DOHH2 (cell line): ENCODE results near the gene ABCA1.

Experiments
- H3F3A ChIP-seq: fragments of 200-600 bp; sonication (generic), shearing (Covaris generic); 2 replicates; pipeline ENCODE4 v1.6.0; 2016; ENCODE audit warnings: antibody characterized with exemption, mild to moderate bottlenecking; ENCODE audit not compliant: control insufficient read depth, insufficient read depth
- H3K27ac ChIP-seq: fragments of 200-600 bp; sonication (generic); 2 replicates; pipeline ENCODE4 v1.5.1; 2014; ENCODE audit warnings: low read depth, mild to moderate bottlenecking, low read length, moderate library complexity
- H3K27me3 ChIP-seq: fragments of 200-600 bp; sonication (generic); 2 replicates; pipeline ENCODE4 v1.6.1; 2014; ENCODE audit warnings: mild to moderate bottlenecking, low read length, mixed read lengths; ENCODE audit not compliant: control insufficient read depth
- H3K36me3 ChIP-seq: fragments of 200-600 bp; sonication (generic); 2 replicates; pipeline ENCODE4 v1.6.1; 2014; ENCODE audit warnings: mild to moderate bottlenecking, low read length, moderate library complexity, mixed read lengths; ENCODE audit not compliant: control insufficient read depth
- H3K4me1 ChIP-seq: fragments of 200-600 bp; sonication (generic); 2 replicates; pipeline ENCODE4 v1.6.1; 2014; ENCODE audit warnings: mild to moderate bottlenecking, low read length, mixed read lengths; ENCODE audit not compliant: control insufficient read depth
- H3K4me2 ChIP-seq: fragments of 200-600 bp; sonication (generic); 2 replicates; pipeline ENCODE4 v1.6.0; 2014; ENCODE audit warnings: mild to moderate bottlenecking, low read length, moderate library complexity
- H3K4me3 ChIP-seq: fragments of 200-600 bp; sonication (generic); 2 replicates; pipeline ENCODE4 v1.5.1; 2014; ENCODE audit warnings: mild to moderate bottlenecking, low read length, mixed read lengths
- H3K79me2 ChIP-seq: fragments of 200-600 bp; sonication (generic); 2 replicates; pipeline ENCODE4 v1.6.1; 2014; ENCODE audit warnings: mild to moderate bottlenecking, low read length, mixed read lengths; ENCODE audit not compliant: control insufficient read depth
- H3K9me2 ChIP-seq: fragments of 200-600 bp; sonication (generic); replicated peaks from 2 replicates; pipeline ENCODE4 v1.6.1; 2014; ENCODE audit warnings: mild to moderate bottlenecking, low read length, mixed read lengths; ENCODE audit not compliant: control insufficient read depth
- H3K9me3 ChIP-seq: fragments of 200-600 bp; sonication (generic); 2 replicates; pipeline ENCODE4 v1.6.1; 2014; ENCODE audit warnings: antibody characterized with exemption, low read length, mixed read lengths; ENCODE audit not compliant: control insufficient read depth, insufficient read depth
- H4K20me1 ChIP-seq: fragments of 200-600 bp; sonication (generic); 2 replicates; pipeline ENCODE4 v1.6.0; 2014; ENCODE audit warnings: low read depth, mild to moderate bottlenecking, antibody characterized with exemption, low read length, moderate library complexity; ENCODE audit not compliant: control insufficient read depth, insufficient read depth
- EZH2phosphoT487 ChIP-seq: fragments of 200-600 bp; sonication (generic); IDR thresholded peaks from 2 replicates; pipeline ENCODE4 v1.6.1; 2017; ENCODE audit warnings: borderline replicate concordance, mild to moderate bottlenecking, antibody characterized with exemption, low read length, moderate library complexity, mixed read lengths
- TF ChIP-seq, protein P1 (sequence below): fragments of 200-600 bp; sonication (generic); IDR thresholded peaks from one replicate; pipeline ENCODE4 v1.5.1; 2014; ENCODE audit warnings: antibody characterized with exemption, mild to moderate bottlenecking, low read depth, low read length; ENCODE audit not compliant: poor library complexity, severe bottlenecking

Gene ABCA1

DNA sequence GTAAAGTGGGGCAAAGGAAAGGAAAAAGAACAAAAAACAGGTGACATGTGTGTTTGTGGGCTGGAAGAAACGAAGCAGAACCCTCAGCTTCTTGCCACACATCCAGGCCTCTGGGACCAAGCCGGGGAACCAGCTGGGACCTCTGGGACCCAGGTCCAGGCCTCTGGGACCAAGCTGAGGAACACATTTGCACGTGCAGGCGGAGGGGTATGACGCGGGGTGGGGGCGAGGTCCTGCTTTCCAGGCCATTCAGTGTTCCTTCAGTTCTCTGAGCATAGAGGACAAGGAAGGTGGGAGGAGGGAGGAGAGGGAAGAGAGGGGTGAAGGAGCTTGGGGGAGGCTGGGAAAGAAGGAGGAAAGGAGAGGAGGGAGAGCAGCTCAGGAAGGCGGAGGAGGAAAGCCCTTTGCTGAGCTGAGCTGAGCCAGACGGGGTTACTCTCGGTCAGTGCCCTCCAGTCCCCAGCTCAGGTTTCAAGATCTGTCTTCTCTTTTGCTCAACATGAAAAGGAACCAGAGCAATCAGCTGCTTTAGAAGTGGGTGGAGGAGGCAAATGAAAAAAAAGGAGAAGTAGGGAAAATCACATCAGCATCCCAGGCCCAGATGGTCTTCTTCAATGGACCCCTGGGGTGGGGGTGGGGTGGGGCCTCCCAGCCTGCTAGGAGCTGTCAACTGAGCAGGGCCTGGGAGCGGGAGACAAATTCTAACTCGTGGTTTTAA lies 59.1 kb downstream of the ABCA1 start:
- no peak for TF ChIP-seq EZH2phosphoT487
- TF ChIP-seq, protein P1, sequence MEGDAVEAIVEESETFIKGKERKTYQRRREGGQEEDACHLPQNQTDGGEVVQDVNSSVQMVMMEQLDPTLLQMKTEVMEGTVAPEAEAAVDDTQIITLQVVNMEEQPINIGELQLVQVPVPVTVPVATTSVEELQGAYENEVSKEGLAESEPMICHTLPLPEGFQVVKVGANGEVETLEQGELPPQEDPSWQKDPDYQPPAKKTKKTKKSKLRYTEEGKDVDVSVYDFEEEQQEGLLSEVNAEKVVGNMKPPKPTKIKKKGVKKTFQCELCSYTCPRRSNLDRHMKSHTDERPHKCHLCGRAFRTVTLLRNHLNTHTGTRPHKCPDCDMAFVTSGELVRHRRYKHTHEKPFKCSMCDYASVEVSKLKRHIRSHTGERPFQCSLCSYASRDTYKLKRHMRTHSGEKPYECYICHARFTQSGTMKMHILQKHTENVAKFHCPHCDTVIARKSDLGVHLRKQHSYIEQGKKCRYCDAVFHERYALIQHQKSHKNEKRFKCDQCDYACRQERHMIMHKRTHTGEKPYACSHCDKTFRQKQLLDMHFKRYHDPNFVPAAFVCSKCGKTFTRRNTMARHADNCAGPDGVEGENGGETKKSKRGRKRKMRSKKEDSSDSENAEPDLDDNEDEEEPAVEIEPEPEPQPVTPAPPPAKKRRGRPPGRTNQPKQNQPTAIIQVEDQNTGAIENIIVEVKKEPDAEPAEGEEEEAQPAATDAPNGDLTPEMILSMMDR = no peak
- Histone ChIP-seq H3K27me3 (no peaks in the 10 kb centered on the region), H3K79me2 (peaks cover 22% of the 10 kb centered on the region), H3K9me2 (no peaks in the 10 kb centered on the region), H3K36me3 (peaks cover 66% of the 10 kb centered on the region), H3K4me1 (peaks cover 97% of the 10 kb centered on the region), H3K9me3 (no peaks in the 10 kb centered on the region), H3F3A (peaks cover 18% of the 10 kb centered on the region), H3K27ac (peak overlapping the region; percentile 92), H4K20me1 (no peaks in the 10 kb centered on the region), H3K4me2 (peak overlapping the region; percentile 92), H3K4me3 (peak overlapping the region; percentile 63)

DNA sequence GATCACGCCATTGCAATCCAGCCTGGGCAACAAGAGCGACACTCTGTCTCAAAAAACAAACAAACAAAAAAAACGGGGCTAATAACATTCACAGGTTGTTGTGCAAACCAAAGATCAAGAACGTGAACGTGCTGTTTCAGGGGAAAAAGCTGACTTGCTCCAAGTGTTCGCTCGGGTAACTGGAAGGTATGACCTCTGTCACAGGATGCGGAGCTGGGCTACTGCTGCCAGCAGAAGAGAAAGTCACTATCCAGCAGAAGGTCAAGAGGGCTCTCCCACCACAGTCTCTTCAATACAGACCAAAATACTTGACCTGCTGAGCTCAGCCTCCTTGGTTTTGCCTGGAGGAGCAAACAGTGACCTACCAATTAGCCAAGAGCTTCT lies 59.7 kb downstream of the ABCA1 start:
- Histone ChIP-seq H3F3A (peaks cover 18% of the 10 kb centered on the region), H3K36me3 (peaks cover 60% of the 10 kb centered on the region), H3K27me3 (no peaks in the 10 kb centered on the region), H3K4me1 (peaks cover 97% of the 10 kb centered on the region), H3K9me3 (no peaks in the 10 kb centered on the region), H4K20me1 (no peaks in the 10 kb centered on the region), H3K9me2 (no peaks in the 10 kb centered on the region), H3K4me2 (peak overlapping the region; percentile 92), H3K27ac (peak overlapping the region; percentile 92), H3K79me2 (peaks cover 22% of the 10 kb centered on the region), H3K4me3 (peak overlapping the region; percentile 63)
- TF ChIP-seq, protein P1 = no peak
- no peak for TF ChIP-seq EZH2phosphoT487

DNA sequence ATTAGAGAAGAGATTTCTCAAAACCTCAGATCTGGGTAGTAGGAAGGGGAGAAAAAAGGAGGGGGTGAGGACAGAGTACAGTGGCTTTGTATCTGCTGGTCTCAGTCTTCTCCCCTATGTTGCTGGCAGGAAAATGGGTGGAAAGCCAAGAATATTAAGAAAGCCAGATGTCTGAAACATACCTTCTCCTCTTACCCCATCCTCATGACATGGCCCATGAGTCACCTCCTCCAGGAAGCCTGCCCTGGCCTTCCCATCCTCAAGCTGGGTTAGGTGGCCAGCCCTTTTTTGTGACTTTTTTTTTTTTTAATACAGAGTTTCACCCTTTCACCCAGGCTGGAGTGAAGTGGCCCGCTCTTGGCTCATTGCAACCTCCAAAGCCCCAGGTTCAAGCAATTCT lies 61.8 kb downstream of the ABCA1 start:
- peaks cover 22% of the 10 kb centered on the region for H3K79me2 ChIP-seq
- peaks cover 56% of the 10 kb centered on the region for H3K36me3 ChIP-seq
- H4K20me1 ChIP-seq = no peaks in the 10 kb centered on the region
- H3K4me2 ChIP-seq = no peak overlapping the region
- peaks cover 18% of the 10 kb centered on the region for H3F3A ChIP-seq
- no peaks in the 10 kb centered on the region for H3K9me2 ChIP-seq
- H3K4me3 ChIP-seq = no peak overlapping the region
- H3K4me1 ChIP-seq = peaks cover 89% of the 10 kb centered on the region
- TF ChIP-seq, protein P1 = no peak
- TF ChIP-seq EZH2phosphoT487 = no peak
- H3K27ac ChIP-seq = no peak overlapping the region
- no peaks in the 10 kb centered on the region for H3K9me3 ChIP-seq
- no peaks in the 10 kb centered on the region for H3K27me3 ChIP-seq
